ENCODE data around the gene ATP10A.

DNA sequence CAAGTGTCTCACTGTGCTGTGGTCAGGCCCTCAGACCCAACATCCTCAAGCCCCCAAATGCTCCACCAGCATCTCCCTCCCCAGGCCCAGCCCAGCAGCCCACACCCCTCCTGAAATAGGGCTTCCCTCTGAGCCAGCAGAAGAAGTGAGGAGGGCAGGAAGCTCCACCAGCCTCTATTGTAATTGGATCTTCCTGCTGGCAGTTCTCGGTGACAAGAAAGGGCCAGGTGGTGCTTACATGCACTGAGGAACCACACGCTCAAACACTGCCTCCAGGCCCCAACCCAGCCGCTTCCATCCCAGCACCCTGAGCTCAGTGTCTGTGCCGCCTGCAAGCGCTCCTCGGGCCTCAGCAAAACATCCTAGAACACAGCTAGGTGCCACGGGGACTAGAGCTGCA lies 96.7 kb downstream of the ATP10A start:
- TF ChIP-seq, protein P1, sequence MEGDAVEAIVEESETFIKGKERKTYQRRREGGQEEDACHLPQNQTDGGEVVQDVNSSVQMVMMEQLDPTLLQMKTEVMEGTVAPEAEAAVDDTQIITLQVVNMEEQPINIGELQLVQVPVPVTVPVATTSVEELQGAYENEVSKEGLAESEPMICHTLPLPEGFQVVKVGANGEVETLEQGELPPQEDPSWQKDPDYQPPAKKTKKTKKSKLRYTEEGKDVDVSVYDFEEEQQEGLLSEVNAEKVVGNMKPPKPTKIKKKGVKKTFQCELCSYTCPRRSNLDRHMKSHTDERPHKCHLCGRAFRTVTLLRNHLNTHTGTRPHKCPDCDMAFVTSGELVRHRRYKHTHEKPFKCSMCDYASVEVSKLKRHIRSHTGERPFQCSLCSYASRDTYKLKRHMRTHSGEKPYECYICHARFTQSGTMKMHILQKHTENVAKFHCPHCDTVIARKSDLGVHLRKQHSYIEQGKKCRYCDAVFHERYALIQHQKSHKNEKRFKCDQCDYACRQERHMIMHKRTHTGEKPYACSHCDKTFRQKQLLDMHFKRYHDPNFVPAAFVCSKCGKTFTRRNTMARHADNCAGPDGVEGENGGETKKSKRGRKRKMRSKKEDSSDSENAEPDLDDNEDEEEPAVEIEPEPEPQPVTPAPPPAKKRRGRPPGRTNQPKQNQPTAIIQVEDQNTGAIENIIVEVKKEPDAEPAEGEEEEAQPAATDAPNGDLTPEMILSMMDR (conservative IDR thresholded peaks at IDR 0.05; ENCODE audit: low read length) = no peak
- no peak for TF ChIP-seq EZH2phosphoT487 (IDR thresholded peaks at IDR 0.05; ENCODE audit: borderline replicate concordance, low read depth, low read length)
